Measurements from ENCODE around the gene NTM. TPM values are rescaled to one million over a fixed set of nuclear protein-coding genes. Genes with fewer than 3 reads are reported as not detected.

Gene NTM
- total and polyA plus RNA-seq, 2 donors (not counting 3 experiments of a cell fraction or from before 2014, with no cell fraction given), result 1.00 to 1.1 TPM

- Histone ChIP-seq H4K20me1 (replicated peaks; ENCODE audit: control insufficient read depth, extremely low read depth, insufficient read depth, low read length) (no peaks in the 10 kb centered on the region), H3K4me3 (replicated peaks in 1 of 3; ENCODE audit: insufficient read depth in 1 of 3, low read depth in 1 of 3, low read length in 3 of 3) (no peak overlapping the region), H2AFZ (ENCODE audit: low read depth, low read length) (no peak overlapping the region), H3K4me1 (ENCODE audit: control insufficient read depth, extremely low read depth, insufficient read depth, low read length) (no peaks in the 10 kb centered on the region), H3K79me2 (ENCODE audit: control insufficient read depth, insufficient read depth, low read length) (no peaks in the 10 kb centered on the region), H3K4me2 (ENCODE audit: insufficient read depth, low read length) (no peak overlapping the region), H3K9ac (replicated peaks; ENCODE audit: extremely low read depth, insufficient read depth, low read length) (no peak overlapping the region), H3K9me1 (replicated peaks; ENCODE audit: control insufficient read depth, extremely low read depth, insufficient read depth, low read length) (no peaks in the 10 kb centered on the region), H3K9me3 (replicated peaks; ENCODE audit: control insufficient read depth, insufficient read depth, low read length) (no peaks in the 10 kb centered on the region), H3K36me3 (ENCODE audit: control insufficient read depth in 2 of 2, extremely low read depth in 1 of 2, insufficient read depth in 2 of 2, low read length in 2 of 2) (no peaks in the 10 kb centered on the region), H3K27ac (ENCODE audit: insufficient read depth, low read depth, low read length) (no peak overlapping the region), H3K27me3 (ENCODE audit: control insufficient read depth in 2 of 2, insufficient read depth in 2 of 2, low read length in 2 of 2) (no peaks in the 10 kb centered on the region)
- intact Hi-C loops (cut with micrococcal nuclease) (no loop called here), dilution Hi-C loops (cut with MboI; ENCODE audit: extremely low pct_ligation_motif_present, low sequenced_read_pairs) (no loop called here)
- FAIRE-seq (no peak), DNase-seq (ENCODE audit: low read depth, low spot score) (no peak)
- TF ChIP-seq EZH2 (IDR thresholded peaks at IDR 0.05; ENCODE audit: borderline replicate concordance, low read depth, low read length, severe bottlenecking) (no peak), JUN (IDR thresholded peaks at IDR 0.05; ENCODE audit: borderline replicate concordance, insufficient read depth, insufficient read length, low read depth) (no peak), FOS (IDR thresholded peaks at IDR 0.05; ENCODE audit: borderline replicate concordance, insufficient read depth, low read length) (no peak), GATA2 (IDR thresholded peaks at IDR 0.05; ENCODE audit: insufficient read depth, insufficient read length, low read depth, low read length) (no peak), POLR2AphosphoS5 (IDR thresholded peaks at IDR 0.05; ENCODE audit: insufficient read depth, low read depth, low read length) (no peak), POLR2A (IDR thresholded peaks at IDR 0.05; ENCODE audit: low read depth, low read length) (no peak), MYC (IDR thresholded peaks at IDR 0.05; ENCODE audit: low read depth, low read length) (no peak)
- TF ChIP-seq, protein P1, sequence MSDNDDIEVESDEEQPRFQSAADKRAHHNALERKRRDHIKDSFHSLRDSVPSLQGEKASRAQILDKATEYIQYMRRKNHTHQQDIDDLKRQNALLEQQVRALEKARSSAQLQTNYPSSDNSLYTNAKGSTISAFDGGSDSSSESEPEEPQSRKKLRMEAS (IDR thresholded peaks at IDR 0.05; ENCODE audit: insufficient read depth, insufficient read length), result no peak
- TF ChIP-seq, protein P2, sequence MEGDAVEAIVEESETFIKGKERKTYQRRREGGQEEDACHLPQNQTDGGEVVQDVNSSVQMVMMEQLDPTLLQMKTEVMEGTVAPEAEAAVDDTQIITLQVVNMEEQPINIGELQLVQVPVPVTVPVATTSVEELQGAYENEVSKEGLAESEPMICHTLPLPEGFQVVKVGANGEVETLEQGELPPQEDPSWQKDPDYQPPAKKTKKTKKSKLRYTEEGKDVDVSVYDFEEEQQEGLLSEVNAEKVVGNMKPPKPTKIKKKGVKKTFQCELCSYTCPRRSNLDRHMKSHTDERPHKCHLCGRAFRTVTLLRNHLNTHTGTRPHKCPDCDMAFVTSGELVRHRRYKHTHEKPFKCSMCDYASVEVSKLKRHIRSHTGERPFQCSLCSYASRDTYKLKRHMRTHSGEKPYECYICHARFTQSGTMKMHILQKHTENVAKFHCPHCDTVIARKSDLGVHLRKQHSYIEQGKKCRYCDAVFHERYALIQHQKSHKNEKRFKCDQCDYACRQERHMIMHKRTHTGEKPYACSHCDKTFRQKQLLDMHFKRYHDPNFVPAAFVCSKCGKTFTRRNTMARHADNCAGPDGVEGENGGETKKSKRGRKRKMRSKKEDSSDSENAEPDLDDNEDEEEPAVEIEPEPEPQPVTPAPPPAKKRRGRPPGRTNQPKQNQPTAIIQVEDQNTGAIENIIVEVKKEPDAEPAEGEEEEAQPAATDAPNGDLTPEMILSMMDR (IDR thresholded peaks at IDR 0.05; ENCODE audit: extremely low read depth in 1 of 2, insufficient read depth in 1 of 2, low read depth in 1 of 2, low read length in 2 of 2), result no peak
- no TSS peak for BruUV-seq (replicated peaks)
- POLR2A ChIA-PET, result no interaction called here
- CTCF ChIA-PET, result no interaction called here
Measured at GRCh38 chr11:131397675-131398074, 27.3 kb downstream of the NTM start.

All from endothelial cell of umbilical vein (primary cell).